DLD1 (cell line): Measurements from ENCODE around the gene MIB2.
"Not testable (repeated sequence)": the region's sequence is repeated elsewhere in the genome, so short reads cannot be mapped to it uniquely, and the experiment has no call there.

Source experiments
- in situ Hi-C: cut with HindIII; loops from 2 replicates; pipeline ENCODE4 v1.10.0; 2017; ENCODE audit warnings: low sequenced_read_pairs

MIB2 gene

DNA sequence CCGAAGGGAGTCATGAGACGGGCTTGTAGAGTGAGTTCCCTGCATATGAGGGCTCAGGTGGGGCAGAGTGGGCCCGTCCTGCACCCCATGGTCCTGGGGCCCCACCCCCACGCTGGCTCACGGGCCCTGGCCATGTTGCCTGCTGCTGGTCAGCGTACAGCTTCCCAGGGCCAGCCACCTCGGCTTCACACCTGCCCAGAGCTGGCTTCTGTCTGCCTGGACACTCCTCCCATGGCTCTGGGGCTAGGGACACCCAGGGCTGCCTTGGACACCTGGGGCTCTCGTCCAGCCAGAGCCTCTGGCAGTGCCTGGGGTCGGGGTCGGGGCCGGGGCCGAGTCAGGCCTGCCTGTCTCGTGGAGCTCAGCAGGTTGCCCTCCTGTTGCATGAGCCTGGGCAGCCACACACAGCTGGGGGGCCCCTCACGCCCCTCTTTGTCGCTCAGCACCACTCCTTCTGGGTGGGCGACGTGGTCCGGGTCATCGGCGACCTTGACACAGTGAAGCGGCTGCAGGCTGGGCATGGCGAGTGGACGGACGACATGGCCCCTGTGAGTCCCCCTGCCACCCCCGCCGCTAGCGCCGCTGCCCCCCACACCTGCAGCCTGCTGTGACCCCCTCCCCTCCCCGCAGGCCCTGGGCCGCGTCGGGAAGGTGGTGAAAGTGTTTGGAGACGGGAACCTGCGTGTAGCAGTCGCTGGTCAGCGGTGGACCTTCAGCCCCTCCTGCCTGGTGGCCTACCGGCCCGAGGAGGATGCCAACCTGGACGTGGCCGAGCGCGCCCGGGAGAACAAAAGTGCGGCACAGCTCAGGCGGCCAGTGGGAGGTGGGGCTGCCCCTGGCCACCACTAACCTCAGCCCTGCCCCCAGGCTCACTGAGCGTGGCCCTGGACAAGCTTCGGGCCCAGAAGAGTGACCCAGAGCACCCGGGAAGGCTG is 11.2 kb downstream of the MIB2 start:
- in situ Hi-C loops: no loop called here

DNA sequence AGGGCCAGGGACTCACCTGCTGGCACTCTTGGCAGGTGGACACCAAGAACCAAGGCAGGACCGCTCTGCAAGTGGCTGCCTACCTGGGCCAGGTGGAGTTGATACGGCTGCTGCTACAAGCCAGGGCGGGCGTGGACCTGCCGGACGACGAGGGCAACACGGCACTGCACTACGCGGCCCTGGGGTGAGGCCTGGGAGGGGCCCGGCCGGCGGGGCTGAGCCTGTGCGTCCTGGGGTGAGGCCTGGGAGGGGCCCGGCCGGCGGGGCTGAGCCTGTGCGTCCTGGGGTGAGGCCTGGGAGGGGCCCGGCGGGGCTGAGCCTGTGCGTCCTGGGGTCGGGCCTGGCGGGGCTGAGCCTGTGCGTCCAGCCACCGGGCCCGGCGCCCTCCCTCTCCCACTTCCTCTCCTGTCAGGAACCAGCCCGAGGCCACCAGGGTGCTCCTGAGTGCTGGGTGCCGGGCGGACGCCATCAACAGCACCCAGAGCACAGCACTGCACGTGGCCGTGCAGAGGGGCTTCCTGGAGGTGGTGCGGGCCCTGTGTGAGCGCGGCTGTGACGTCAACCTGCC is 12.0 kb downstream of the MIB2 start:
- in situ Hi-C loops: no loop called here

DNA sequence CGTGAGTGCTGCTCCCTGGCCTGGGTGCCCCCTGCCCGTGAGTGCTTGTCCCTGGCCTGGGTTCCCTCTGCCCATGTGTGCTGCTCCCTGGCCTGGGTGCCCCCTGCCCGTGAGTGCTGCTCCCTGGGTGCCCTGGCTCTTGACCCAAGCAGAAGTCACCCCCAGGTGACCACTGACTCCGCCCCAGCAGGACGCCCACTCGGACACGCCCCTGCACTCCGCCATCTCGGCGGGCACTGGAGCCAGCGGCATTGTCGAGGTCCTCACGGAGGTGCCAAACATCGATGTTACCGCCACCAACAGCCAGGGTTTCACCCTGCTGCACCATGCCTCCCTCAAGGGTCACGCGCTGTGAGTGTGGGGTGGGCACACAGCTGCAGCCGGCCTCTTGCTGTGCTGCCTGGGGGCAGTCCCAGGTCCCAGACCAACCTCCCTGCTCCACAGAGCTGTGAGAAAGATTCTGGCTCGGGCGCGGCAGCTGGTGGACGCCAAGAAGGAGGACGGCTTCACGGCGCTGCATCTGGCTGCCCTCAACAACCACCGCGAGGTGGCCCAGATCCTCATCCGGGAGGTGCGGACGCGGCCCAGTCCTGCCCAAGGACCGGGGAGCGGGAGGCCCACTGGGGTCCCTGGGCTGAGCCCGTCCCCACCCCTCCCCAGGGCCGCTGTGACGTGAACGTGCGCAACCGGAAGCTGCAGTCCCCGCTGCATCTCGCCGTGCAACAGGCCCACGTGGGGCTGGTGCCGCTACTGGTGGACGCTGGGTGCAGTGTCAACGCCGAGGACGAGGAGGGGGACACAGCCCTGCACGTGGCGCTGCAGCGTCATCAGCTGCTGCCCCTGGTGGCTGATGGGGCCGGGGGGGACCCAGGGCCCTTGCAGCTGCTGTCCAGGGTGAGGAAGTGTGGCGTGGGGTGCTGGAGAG is 12.8 kb downstream of the MIB2 start:
- in situ Hi-C loops: no loop called here

DNA sequence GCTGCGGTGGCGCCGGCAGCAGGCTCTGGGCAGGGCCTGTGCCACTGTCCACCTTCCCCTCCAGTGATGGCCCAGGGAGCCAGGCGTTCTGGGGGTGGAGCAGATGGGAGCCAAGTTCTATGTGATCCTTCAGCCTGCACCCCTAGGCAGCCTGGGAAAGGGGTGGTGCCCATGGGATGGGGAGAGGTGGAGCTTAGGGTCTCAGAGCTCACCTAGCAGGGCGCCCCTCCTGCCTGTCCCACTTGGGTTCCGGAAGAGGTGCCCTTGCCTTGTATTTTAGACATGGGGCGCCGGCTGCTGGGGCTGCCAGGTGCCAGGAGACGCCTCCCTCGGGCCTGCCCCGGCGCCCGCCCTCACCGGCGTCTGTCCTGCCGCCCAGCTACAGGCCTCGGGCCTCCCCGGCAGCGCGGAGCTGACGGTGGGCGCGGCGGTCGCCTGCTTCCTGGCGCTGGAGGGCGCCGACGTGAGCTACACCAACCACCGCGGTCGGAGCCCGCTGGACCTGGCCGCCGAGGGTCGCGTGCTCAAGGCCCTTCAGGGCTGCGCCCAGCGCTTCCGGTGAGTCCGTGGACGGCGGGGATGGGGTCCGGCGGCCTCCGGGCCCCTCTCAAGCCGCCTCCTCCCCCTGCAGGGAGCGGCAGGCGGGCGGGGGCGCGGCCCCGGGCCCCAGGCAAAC is 13.6 kb downstream of the MIB2 start:
- in situ Hi-C loops: no loop called here

DNA sequence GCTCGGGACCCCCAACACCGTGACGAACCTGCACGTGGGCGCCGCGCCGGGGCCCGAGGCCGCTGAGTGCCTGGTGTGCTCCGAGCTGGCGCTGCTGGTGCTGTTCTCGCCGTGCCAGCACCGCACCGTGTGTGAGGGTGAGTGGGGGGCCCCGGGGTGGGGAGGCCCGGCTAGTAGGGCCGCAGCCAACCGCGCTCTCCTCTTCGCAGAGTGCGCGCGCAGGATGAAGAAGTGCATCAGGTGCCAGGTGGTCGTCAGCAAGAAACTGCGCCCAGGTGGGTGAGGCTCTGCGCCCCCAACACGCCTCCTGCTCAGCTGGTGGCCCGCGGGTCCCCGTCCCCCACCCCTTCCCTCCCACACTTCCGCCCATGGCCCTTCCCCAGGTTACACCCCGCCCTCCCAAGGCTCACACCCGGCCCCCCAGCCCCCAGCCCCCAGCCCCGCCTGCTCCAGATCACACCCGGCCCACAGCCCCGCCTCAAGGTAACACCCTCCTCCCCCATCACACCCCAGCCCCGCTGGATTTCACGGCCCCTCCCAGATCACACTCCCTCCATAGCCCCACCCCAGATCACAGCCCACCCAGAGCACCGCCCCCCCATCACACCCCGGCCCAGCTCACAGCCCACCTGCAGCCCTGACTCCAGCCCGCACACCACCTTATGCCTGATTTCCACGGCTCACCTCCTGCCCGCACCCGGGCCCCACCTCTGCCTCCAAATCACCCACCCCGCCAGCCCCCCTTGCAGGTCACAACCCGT is 14.3 kb downstream of the MIB2 start:
- in situ Hi-C loops: no loop called here

DNA sequence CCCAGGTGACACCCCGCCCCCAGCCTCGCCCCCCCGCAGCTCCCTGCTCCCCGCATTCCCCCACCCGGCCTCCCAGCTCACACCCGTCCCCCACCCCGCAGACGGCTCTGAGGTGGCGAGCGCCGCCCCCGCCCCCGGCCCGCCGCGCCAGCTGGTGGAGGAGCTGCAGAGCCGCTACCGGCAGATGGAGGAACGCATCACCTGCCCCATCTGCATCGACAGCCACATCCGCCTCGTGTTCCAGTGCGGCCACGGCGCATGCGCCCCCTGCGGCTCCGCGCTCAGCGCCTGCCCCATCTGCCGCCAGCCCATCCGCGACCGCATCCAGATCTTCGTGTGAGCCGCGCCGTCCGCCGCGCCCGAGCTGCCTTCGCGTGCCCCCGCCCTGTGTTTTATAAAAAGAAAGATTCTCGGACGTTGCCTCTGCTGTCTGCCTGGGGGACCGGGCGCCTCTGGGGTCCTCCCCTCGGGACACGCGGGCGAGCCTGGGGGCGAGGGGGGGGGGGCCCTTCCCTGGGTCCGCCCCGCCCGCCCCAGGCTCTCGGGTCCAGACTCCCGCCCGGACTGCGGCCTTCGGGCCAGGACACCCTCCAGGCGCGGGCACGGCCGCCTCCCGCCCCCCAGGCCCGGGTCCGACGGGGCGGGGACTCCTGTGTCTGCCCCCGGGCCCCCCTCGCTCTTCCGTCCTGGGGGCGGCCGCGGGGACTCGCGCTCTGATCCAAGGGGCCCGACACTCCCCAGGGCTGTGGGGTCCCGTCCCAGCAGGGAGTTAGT is 15.1 kb downstream of the MIB2 start:
- in situ Hi-C loops: no loop called here

DNA sequence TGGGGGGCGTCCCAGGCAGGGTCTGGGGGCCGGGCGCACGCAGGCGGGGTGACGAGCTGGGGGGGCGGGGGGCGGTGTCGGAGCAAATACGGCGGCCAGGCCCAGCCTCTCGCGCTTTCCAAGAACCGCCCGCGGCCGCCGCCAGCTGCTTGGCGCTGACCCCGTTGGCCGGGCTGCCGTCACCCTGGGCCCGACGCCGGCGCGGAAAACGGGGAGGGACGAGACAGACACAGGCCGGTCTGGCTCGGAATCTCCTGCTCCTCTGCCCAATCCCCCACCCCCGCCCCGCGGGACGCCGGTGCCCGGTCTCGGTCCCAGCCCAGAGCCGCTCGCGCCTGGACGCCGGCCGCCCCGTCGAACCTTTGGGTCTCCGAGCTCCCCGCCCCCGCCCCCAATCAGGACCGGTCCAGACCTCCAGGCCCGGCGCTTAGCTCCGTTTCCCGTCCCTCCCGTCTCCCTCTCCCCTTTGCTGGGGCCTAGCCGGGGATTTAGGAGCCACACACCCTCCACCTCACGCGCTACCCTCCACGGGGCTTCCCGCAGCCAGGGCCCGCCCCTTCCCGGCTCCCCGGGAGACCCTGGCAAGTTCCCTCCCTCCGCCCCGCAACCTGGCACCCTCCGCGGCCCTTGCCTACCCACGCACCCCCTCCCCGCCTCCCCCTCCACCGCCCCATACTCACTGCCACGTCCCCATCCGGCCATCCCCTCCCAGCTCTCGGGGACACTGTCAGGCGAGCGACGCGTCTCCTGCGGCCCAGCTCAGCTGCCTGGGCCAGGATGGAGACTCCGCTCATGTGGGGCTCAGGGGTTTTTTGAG is 15.9 kb downstream of the MIB2 start:
- in situ Hi-C loops: no loop called here

DNA sequence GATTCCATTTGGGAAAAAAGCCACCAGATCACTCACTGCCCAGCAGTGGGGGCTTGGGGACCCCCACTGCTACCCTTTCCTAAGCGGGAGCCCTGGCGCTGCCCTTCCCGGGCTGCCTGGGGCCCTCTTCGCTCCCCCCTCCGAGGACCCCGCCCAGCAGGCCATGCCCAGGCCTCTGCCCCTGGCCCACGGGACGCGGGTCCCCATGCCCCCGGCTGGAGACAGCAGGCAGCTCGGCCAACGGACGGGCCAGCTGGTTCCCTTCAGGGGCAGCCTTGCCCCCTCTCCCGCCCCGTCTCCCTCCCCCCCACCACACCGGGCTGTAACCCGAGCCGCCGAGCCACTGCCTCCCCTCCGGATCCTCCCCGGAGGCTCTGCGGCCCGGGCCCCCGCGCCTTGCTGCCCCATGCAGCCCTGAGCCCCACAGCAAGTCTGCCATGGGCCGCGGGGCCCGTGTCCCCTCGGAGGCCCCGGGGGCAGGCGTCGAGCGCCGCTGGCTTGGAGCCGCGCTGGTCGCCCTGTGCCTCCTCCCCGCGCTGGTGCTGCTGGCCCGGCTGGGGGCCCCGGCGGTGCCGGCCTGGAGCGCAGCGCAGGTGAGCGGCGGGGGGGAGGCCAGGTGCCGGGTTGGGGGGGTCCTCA is 16.6 kb downstream of the MIB2 start, which contains the start of gene MMP23B:
Gene MMP23B (plus strand): TSS at position 392 of the 639 bp plus-strand sequence. CDS start 46 bp downstream, at position 438.
- in situ Hi-C loops: no loop called here

DNA sequence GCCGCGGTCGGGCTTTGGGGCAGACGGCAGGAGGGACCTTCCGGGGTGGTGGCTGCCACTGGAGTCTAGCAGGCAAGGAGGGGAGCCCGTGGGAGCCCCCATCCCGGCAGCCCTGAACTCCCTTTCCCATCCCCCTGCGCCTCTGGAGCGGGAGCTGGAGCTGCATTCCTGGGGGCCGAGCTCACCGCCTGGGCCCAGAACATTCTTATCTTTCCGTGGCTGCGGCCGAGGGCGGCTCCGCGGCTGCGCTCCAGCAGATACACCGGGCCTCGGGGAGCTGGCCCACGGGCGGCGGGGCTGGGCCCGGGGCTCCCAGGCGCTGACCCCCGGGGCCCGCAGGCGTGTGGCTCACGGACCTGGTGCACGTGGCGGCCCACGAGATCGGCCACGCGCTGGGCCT is 18.1 kb downstream of the MIB2 start:
- in situ Hi-C loops: not testable (repeated sequence)

DNA sequence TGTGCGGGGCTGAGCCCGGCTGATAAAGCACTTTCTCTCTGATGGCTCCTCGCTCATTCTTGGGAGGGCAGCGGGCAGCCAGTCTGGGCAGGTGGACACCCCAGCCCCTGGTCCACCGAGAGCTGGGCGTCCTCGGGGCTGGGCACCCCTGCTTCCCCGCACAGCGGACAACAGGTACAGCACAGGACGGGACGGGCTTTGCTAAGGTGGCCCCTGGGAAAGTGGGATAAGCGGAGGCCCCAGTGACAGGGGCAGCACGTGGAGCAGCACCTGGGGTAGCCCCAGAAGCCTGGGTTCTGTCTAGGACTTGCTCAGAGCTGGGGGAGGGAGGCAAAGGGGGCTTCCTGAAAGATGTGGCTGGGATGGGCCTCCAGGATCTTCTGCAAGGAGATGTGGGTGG is 19.3 kb downstream of the MIB2 start:
- in situ Hi-C loops: not testable (repeated sequence)

DNA sequence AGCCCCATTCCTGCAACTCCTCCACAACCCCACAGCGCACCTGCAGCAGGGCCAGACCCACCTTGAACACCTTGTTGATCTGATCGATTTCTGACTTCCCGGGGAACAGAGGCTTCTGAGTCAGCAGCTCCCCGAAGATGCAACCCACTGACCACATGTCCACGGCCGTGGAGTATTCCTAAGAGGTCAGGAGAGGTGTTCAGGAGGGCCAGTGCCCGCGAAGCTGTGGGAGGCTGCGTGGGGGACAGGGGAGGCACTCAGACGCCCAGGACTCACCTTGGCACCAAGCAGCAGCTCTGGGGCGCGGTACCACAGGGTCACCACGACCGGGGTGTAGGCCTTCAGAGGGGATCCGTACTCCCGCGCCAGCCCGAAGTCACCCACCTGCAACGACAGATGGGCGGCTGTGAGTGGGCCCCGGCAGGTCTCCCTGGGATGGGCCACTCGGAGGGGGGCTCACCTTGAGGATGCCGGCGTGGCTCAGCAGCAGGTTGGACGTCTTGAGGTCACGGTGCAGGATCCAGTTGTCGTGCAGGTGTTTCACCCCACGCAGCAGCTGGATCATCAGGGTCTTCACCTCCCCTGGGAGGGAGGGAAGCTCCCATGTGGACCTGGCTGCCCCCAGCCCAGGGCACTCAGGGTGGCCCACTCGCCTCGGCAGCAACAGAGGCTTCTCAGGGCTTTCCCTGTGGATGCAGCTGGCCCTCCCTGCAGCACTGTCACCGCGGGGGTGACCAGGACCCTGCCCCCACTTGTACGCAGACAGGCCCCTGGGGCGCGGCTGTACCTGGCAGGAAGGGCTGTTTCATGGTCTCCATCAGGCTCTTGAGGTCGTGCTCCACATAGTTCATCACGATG is 21.6 kb downstream of the MIB2 start:
- in situ Hi-C loops: not testable (repeated sequence)

DNA sequence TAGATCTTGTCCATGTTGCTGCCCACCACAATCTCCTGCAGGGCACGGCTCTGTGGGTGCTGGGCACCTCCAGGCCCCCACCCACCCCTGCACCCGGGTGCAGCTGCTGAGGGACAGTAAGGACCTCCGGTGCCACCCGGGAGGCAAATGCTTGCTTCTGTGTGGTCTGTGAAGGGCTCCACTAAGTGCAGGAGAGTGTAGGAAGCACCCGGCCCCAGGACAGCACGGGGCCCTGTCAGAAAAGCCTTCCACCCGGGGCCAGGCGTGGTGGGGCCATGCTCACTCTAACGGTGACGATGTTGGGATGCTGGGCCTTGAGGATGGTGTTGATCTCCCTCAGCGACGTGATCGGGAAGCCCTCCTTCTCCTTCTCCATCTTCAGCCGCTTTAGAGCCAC is 22.2 kb downstream of the MIB2 start:
- in situ Hi-C loops: not testable (repeated sequence)

DNA sequence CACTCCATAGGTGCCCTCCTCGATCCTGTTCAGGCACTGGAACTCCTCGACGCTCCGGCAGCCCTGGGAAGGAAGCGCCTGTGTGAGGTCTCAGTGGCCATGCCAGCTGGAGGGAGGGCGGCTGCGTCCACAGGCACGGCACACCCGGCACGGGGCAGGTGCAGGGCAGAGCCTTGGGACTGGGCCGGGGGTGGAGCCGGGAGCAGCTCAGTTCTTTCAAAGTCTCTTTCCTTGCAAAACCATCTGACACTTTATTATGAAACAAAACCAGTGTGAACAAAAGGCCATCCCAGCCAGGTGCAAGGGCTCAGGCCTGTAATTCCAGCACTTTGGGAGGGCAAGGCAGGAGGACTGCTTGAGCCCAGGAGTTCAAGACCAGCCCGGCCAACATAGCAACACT is 23.2 kb downstream of the MIB2 start:
- in situ Hi-C loops: not testable (repeated sequence)

DNA sequence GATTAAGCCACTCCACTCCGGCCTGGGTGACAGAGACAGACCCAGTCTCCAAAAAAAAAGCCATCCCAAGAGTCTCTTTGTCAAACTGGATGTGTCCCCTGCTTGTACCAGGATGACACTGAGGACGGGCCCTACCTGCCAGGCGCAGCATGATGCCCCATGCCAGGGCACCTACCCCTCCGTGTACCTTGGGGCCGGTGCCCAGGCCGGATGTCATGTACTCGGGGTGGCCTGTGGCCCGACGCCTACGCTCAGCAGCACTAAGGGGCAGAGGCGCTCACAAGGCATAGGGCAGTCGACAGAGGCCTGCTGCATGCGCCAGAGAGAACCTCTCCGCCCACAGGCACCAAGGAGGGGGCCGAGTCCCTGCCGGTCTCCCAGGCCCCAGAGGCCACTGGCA is 24.1 kb downstream of the MIB2 start:
- in situ Hi-C loops: not testable (repeated sequence)

DNA sequence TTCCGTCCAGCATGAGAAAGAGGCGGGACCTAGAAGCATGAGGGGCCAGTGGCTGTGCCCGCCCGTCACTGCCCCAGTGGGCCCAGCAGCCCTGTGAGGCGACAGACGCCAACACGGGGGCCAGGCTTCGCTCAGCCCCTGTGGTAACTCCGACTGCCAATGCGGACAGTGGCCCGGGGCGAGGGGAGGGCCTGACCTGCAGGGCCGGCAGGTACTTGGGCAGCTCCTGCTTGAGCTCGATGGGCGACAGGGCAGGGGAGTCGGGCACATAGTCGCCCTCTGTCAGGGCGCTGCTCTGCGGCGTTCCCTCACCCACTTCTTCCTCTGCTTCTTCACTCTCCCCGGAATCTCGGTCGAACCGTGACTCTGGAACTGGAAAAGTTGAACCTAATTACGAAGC is 24.8 kb downstream of the MIB2 start:
- in situ Hi-C loops: not testable (repeated sequence)

DNA sequence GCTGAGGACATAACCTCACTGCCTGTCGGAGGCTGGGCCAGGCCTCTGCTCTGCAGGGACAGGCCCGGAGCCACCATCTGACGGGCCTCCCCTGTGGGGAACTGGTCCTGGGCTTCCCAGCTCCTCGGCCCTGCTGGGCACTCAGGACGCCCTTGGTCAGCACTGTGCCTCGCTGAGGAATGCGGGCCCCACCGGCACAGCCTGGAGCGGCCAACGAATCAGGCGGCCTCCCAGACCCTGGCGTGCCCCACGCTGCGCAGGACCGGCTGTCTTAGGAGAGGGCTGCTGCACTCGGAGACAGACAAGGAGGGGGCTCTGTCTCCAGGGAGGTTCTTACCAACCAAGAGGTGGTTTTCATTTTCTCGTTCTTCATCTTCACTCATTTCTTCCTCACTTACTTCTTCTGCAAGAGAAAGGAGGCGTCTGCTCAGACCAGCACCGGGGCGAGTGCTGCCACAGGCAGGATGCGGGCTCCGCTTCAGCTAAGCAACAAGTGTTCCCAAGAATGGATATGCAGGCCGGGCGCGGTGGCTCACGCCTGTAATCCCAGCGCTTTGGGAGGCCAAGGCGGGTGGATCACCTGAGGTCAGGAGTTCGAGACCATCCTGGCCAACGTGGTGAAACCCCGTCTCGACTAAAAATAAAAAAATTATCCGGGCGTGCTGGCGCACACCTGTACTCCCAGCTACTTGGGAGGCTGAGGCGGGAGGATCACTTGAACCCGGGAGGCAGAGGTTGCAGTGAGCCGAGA is 25.6 kb downstream of the MIB2 start:
- in situ Hi-C loops: not testable (repeated sequence)
